ENCODE measurements around the gene MAP3K5. TPM values are rescaled to one million over a fixed set of nuclear protein-coding genes. Genes with fewer than 3 reads are reported as not detected.

The MAP3K5 gene
- total and polyA plus RNA-seq, 9 of the 15 experiments (the other 6 are each of a cell fraction or from before 2014, with no cell fraction given), result 2.2 to 13.0 (median 9.9) TPM

GRCh38 chr6:136762022-136762975 is 30.0 kb downstream of the MAP3K5 start:
- peak; percentile 26 for ATAC-seq
- ChIA-PET CTCF (ENCODE audit: low intra/inter-chr PET ratio) (no interaction called here), POLR2A (interaction anchor here (0.7 to 2.0 kb wide), 5 partner anchors 9 to 27 kb away, joined by 3 to 10 read pairs (median 4); no protein-coding TSS in a partner anchor)
- Histone ChIP-seq H4K20me1 (replicated peaks; ENCODE audit: control insufficient read depth, insufficient read depth, low read length) (no peaks in the 10 kb centered on the region), H3K4me3 (no peak overlapping the region), H3K9me3 (replicated peaks; ENCODE audit: control insufficient read depth, insufficient read depth, low read depth, low read length) (no peaks in the 10 kb centered on the region), H3K9ac (ENCODE audit: insufficient read depth in 1 of 2, low read depth in 2 of 2, low read length in 2 of 2) (0 out of 4 replicates have a peak overlapping the region, but pooled peaks have one; percentile 17 to 29), H3K27me3 (ENCODE audit: control insufficient read depth in 2 of 2, insufficient read depth in 2 of 2, low read length in 2 of 2) (no peaks in the 10 kb centered on the region), H3K36me3 (ENCODE audit: control insufficient read depth, insufficient read depth, low read length) (no peaks in the 10 kb centered on the region), H3K27ac (ENCODE audit: extremely low read depth, low read depth, low read length) (peak overlapping the region; percentile 45), H3K9me1 (ENCODE audit: control insufficient read depth, insufficient read depth, low read length) (no peaks in the 10 kb centered on the region), H2AFZ (ENCODE audit: low read depth, low read length) (no peak overlapping the region), H3K4me2 (ENCODE audit: insufficient read depth, low read length) (peak overlapping the region; percentile 56), H3K79me2 (ENCODE audit: control insufficient read depth, insufficient read depth, low read length) (peaks cover 90% of the 10 kb centered on the region), H3K4me1 (replicated peaks in 1 of 2; ENCODE audit: control insufficient read depth in 2 of 2, insufficient read depth in 2 of 2, low read length in 2 of 2) (peaks cover 5 to 57% of the 10 kb centered on the region in 2 experiments; a peak in 4 of 5 replicates)
- DNase-seq (ENCODE audit: extremely low read depth in 1 of 4, low spot score in 3 of 4), result no peak
- no TSS peak for BruUV-seq (replicated peaks)
- TF ChIP-seq ID3 (CRISPR knock-in tag; IDR thresholded peaks at IDR 0.05) (no peak), ID3 (tag; IDR thresholded peaks at IDR 0.05) (0 out of 2 replicates have a peak, but pooled peaks have one; percentile 7), SMARCA4 (IDR thresholded peaks at IDR 0.05) (0 out of 2 replicates have a peak, but pooled peaks have one; percentile 1), ZNF589 (CRISPR knock-in tag; IDR thresholded peaks at IDR 0.05; ENCODE audit: low read depth) (peak; percentile 58; the same call in 1 of the 2 replicates), NELFE (IDR thresholded peaks at IDR 0.05; ENCODE audit: insufficient read depth, insufficient read length) (no peak), ETV1 (tag; conservative IDR thresholded peaks at IDR 0.05; ENCODE audit: low read depth) (peak; percentile 46; the same call in 1 of the 2 replicates)
- intact Hi-C loops (cut with micrococcal nuclease), result no loop called here
- 24% methylated on average over 3 of the region's 3 CpGs for WGBS (ENCODE audit: insufficient coverage, low coverage, missing lambda C conversion rate)
- in situ Hi-C loops (cut with MboI), result no loop called here
- FAIRE-seq, result peak; percentile 70
